DOHH2 (cell line): ENCODE measurements around the gene HOXC6.

Source experiments
- H3F3A ChIP-seq: fragments of 200-600 bp; sonication (generic), shearing (Covaris generic); 2 replicates; pipeline ENCODE4 v1.6.0; 2016; ENCODE audit warnings: antibody characterized with exemption, mild to moderate bottlenecking; ENCODE audit not compliant: control insufficient read depth, insufficient read depth
- H3K27ac ChIP-seq: fragments of 200-600 bp; sonication (generic); 2 replicates; pipeline ENCODE4 v1.5.1; 2014; ENCODE audit warnings: low read depth, mild to moderate bottlenecking, low read length, moderate library complexity
- H3K27me3 ChIP-seq: fragments of 200-600 bp; sonication (generic); 2 replicates; pipeline ENCODE4 v1.6.1; 2014; ENCODE audit warnings: mild to moderate bottlenecking, low read length, mixed read lengths; ENCODE audit not compliant: control insufficient read depth
- H3K36me3 ChIP-seq: fragments of 200-600 bp; sonication (generic); 2 replicates; pipeline ENCODE4 v1.6.1; 2014; ENCODE audit warnings: mild to moderate bottlenecking, low read length, moderate library complexity, mixed read lengths; ENCODE audit not compliant: control insufficient read depth
- H3K4me1 ChIP-seq: fragments of 200-600 bp; sonication (generic); 2 replicates; pipeline ENCODE4 v1.6.1; 2014; ENCODE audit warnings: mild to moderate bottlenecking, low read length, mixed read lengths; ENCODE audit not compliant: control insufficient read depth
- H3K4me2 ChIP-seq: fragments of 200-600 bp; sonication (generic); 2 replicates; pipeline ENCODE4 v1.6.0; 2014; ENCODE audit warnings: mild to moderate bottlenecking, low read length, moderate library complexity
- H3K4me3 ChIP-seq: fragments of 200-600 bp; sonication (generic); 2 replicates; pipeline ENCODE4 v1.5.1; 2014; ENCODE audit warnings: mild to moderate bottlenecking, low read length, mixed read lengths
- H3K79me2 ChIP-seq: fragments of 200-600 bp; sonication (generic); 2 replicates; pipeline ENCODE4 v1.6.1; 2014; ENCODE audit warnings: mild to moderate bottlenecking, low read length, mixed read lengths; ENCODE audit not compliant: control insufficient read depth
- H3K9me2 ChIP-seq: fragments of 200-600 bp; sonication (generic); replicated peaks from 2 replicates; pipeline ENCODE4 v1.6.1; 2014; ENCODE audit warnings: mild to moderate bottlenecking, low read length, mixed read lengths; ENCODE audit not compliant: control insufficient read depth
- H3K9me3 ChIP-seq: fragments of 200-600 bp; sonication (generic); 2 replicates; pipeline ENCODE4 v1.6.1; 2014; ENCODE audit warnings: antibody characterized with exemption, low read length, mixed read lengths; ENCODE audit not compliant: control insufficient read depth, insufficient read depth
- H4K20me1 ChIP-seq: fragments of 200-600 bp; sonication (generic); 2 replicates; pipeline ENCODE4 v1.6.0; 2014; ENCODE audit warnings: low read depth, mild to moderate bottlenecking, antibody characterized with exemption, low read length, moderate library complexity; ENCODE audit not compliant: control insufficient read depth, insufficient read depth
- CTCF ChIP-seq: fragments of 200-600 bp; sonication (generic); IDR thresholded peaks from one replicate; pipeline ENCODE4 v1.5.1; 2014; ENCODE audit warnings: antibody characterized with exemption, mild to moderate bottlenecking, low read depth, low read length; ENCODE audit not compliant: poor library complexity, severe bottlenecking
- EZH2phosphoT487 ChIP-seq: fragments of 200-600 bp; sonication (generic); IDR thresholded peaks from 2 replicates; pipeline ENCODE4 v1.6.1; 2017; ENCODE audit warnings: borderline replicate concordance, mild to moderate bottlenecking, antibody characterized with exemption, low read length, moderate library complexity, mixed read lengths

The HOXC6 gene

GRCh38 chr12:53990311-53991076, 37.7 kb upstream of the HOXC6 start:
- Histone ChIP-seq H3K27me3 (peaks cover 98% of the 10 kb centered on the region), H3K36me3 (no peaks in the 10 kb centered on the region), H3K79me2 (no peaks in the 10 kb centered on the region), H3K4me3 (no peak overlapping the region), H3K27ac (no peak overlapping the region), H3K9me2 (no peaks in the 10 kb centered on the region), H3K9me3 (no peaks in the 10 kb centered on the region), H4K20me1 (peaks cover 6% of the 10 kb centered on the region; the same call in 1 of the 2 replicates), H3K4me2 (no peak overlapping the region), H3K4me1 (peaks cover 42% of the 10 kb centered on the region), H3F3A (0 out of 2 replicates have a peak, but pooled peaks cover 2% of the 10 kb centered on the region)
- TF ChIP-seq EZH2phosphoT487 (no peak), CTCF (no peak)

- no peak overlapping the region for H3K4me2 ChIP-seq
- no peaks in the 10 kb centered on the region for H3K36me3 ChIP-seq
- TF ChIP-seq EZH2phosphoT487 (peak; percentile 68; the same call in 1 of the 2 replicates), CTCF (no peak)
- peaks cover 6% of the 10 kb centered on the region; the same call in 1 of the 2 replicates for H4K20me1 ChIP-seq
- H3K9me3 ChIP-seq, result no peaks in the 10 kb centered on the region
- H3K27me3 ChIP-seq, result peaks cover 98% of the 10 kb centered on the region
- no peaks in the 10 kb centered on the region for H3K9me2 ChIP-seq
- no peak overlapping the region for H3K27ac ChIP-seq
- H3K4me3 ChIP-seq, result no peak overlapping the region
- peaks cover 45% of the 10 kb centered on the region for H3K4me1 ChIP-seq
- H3F3A ChIP-seq, result 0 out of 2 replicates have a peak, but pooled peaks cover 2% of the 10 kb centered on the region
- no peaks in the 10 kb centered on the region for H3K79me2 ChIP-seq
These were observed 37.2 kb upstream of the HOXC6 start for GRCh38 chr12:53991077-53991460.

GRCh38 chr12:53992377-53992889, 35.8 kb upstream of the HOXC6 start:
- no peak overlapping the region for H3K4me3 ChIP-seq
- H3K9me3 ChIP-seq, result no peaks in the 10 kb centered on the region

More at GRCh38 chr12:53992377-53992889, 35.8 kb upstream of the HOXC6 start:
- no peaks in the 10 kb centered on the region for H3K79me2 ChIP-seq
- H4K20me1 ChIP-seq, result peaks cover 6% of the 10 kb centered on the region; the same call in 1 of the 2 replicates
- no peaks in the 10 kb centered on the region for H3K36me3 ChIP-seq
- H3K4me2 ChIP-seq, result no peak overlapping the region
- H3K9me2 ChIP-seq, result no peaks in the 10 kb centered on the region
- H3K4me1 ChIP-seq, result peaks cover 45% of the 10 kb centered on the region
- 0 out of 2 replicates have a peak, but pooled peaks cover 2% of the 10 kb centered on the region for H3F3A ChIP-seq
- peaks cover 98% of the 10 kb centered on the region for H3K27me3 ChIP-seq
- TF ChIP-seq CTCF (no peak), EZH2phosphoT487 (no peak; the same call in 1 of the 2 replicates)
- no peak overlapping the region for H3K27ac ChIP-seq
